RWPE1 (cell line): ENCODE results near the gene EDIL3.
"Not testable (repeated sequence)": the region's sequence is repeated elsewhere in the genome, so short reads cannot be mapped to it uniquely, and the experiment has no call there.

Experiments used
- CTCF ChIA-PET: fragments of 350-600 bp; sonication (Branson Sonifier 250); formaldehyde crosslinking; extraction: SDS; loops from one replicate; lab custom pipeline; 2021; lab: Yijun Ruan, JAX
- POLR2A ChIA-PET: fragments of 400-600 bp; formaldehyde crosslinking; extraction: SDS; loops from one replicate; lab custom pipeline; 2020; ENCODE audit warnings: antibody characterized with exemption; ENCODE audit not compliant: low non-redundant PET; lab: Yijun Ruan, JAX
- DNase-seq: peaks from one replicate; pipeline ENCODE4 v3.0.0; 2012; ENCODE audit warnings: low spot score
- H3K27ac ChIP-seq: fragments of 450-650 bp; 2 replicates; pipeline ENCODE4 v1.5.1; 2017
- CTCF ChIP-seq: fragments of 450-650 bp; conservative IDR thresholded peaks from 2 replicates; pipeline ENCODE4 v1.5.1; 2017; ENCODE audit warnings: low read depth, mild to moderate bottlenecking

The EDIL3 gene

DNA sequence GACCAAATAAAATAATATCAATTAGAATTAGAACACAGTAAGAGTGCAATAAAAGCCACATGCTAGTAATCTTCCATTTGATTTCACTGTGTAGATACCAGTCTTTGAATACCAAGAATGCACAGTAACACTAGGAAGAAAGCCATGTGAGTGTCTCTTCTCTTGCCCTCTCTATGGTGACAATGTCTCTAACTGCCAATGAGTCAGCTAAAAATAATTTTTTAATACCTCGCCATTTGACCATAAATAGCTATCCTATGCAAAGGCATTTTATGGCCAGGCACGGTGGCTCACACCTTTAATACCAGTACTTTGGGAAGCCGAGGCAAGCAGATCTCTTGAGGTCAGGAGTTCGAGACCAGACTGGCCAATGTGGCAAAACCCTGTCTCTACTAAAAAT is 30.6 kb downstream of the EDIL3 start:
- ChIA-PET POLR2A (no interaction called here), CTCF (no interaction called here)
- no peak overlapping the region for H3K27ac ChIP-seq
- no peak for TF ChIP-seq CTCF
- no peak for DNase-seq

- ChIA-PET POLR2A (no interaction called here), CTCF (no interaction called here)
- H3K27ac ChIP-seq: no peak overlapping the region
Observed at GRCh38 chr5:84344788-84345187, 39.9 kb downstream of the EDIL3 start.

DNA sequence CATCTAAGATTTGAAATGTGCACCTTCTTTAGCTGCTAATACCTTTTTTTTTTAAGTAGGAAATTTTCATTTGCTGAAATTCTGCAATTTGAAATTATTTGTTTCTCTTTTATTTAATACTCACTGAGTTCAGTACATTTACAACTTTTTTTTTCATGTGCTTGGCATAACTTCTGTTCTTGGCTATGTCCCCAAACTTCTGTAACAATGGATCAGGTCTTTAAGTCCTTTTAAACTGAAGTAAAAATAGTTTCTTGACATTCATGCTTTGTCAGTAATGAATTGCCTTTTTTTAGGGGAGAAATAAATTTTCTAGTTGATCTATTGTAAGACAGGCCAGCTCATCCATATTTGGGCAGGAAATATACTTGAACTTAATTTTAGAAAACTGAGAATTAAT is 41.5 kb downstream of the EDIL3 start:
- CTCF ChIA-PET: no interaction called here
- POLR2A ChIA-PET: no interaction called here
- no peak overlapping the region for H3K27ac ChIP-seq
- TF ChIP-seq CTCF: no peak
- DNase-seq: no peak

More at GRCh38 chr5:84344788-84345187, 39.9 kb downstream of the EDIL3 start:
- TF ChIP-seq CTCF: no peak
- DNase-seq: no peak

GRCh38 chr5:84332106-84332505 is 52.6 kb downstream of the EDIL3 start:
- no peak for TF ChIP-seq CTCF
- CTCF ChIA-PET: interaction anchor here (0.7 kb wide), 1 partner anchor 613 kb away, joined by 3 read pairs; no protein-coding TSS in a partner anchor
- POLR2A ChIA-PET: no interaction called here
- DNase-seq: no peak
- H3K27ac ChIP-seq: no peak overlapping the region

DNA sequence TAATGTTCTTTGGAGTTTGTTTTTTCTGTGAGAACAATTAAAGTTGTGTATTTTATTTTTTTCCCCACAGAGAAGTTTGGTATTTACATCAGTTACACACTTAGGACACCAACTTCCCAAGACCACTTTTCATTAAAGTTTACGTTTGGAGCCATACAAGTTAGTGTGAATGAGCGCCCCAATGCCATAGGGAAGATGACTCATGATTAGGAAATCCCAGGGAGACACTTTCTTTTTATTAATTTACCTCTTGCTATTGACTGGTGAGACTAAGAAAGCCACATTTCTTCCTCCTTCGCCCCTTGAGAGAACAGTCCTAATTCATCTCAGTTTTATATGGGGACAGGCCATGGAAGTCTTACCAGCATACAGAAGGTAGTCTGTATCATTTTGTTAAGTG is 57.1 kb downstream of the EDIL3 start:
- H3K27ac ChIP-seq: no peak overlapping the region
- CTCF ChIA-PET: no interaction called here
- DNase-seq: peak; percentile 18
- no peak for TF ChIP-seq CTCF
- POLR2A ChIA-PET: no interaction called here

DNA sequence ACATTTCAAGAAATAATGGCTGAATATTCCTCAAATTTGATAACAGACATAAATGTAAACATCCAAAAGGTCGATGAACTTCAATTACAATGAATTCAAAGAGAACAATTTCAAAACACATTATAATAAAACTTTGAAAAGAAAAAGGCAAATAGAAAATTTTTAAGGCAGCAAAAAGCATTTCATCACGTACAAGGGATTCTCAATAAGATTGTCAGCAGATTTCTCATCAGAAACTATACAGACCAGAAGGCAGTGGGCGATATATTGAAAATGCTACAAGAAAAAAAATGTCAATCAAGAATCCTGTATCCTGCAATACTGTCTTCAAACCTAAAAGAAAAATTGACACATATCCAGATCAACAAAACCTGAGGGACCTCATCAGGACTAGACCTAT is 62.0 kb downstream of the EDIL3 start:
- H3K27ac ChIP-seq: no peak overlapping the region
- ChIA-PET CTCF (no interaction called here), POLR2A (no interaction called here)
- DNase-seq: no peak
- TF ChIP-seq CTCF: no peak

DNA sequence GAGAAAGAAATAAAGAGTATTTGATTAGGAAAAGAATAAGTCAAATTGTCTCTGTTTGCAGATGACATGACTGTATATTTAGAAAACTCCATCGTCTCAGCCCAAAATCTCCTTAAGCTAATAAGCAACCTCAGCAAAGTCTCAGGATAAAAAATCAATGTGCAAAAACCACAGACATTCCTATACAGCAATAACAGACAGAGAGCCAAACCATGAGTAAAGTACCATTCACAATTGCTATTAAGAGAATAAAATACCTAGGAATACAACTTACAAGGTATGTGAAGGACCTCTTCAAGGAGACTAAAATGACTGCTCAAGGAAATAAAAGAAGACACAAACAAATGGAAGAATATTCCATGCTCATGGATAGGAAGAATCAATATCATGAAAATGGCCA is 66.9 kb downstream of the EDIL3 start:
- POLR2A ChIA-PET, DNase-seq, H3K27ac ChIP-seq, CTCF ChIA-PET: not testable (repeated sequence)

- H3K27ac ChIP-seq, DNase-seq, POLR2A ChIA-PET, CTCF ChIA-PET: not testable (repeated sequence)
Observed at GRCh38 chr5:84312280-84312679, 72.4 kb downstream of the EDIL3 start.

DNA sequence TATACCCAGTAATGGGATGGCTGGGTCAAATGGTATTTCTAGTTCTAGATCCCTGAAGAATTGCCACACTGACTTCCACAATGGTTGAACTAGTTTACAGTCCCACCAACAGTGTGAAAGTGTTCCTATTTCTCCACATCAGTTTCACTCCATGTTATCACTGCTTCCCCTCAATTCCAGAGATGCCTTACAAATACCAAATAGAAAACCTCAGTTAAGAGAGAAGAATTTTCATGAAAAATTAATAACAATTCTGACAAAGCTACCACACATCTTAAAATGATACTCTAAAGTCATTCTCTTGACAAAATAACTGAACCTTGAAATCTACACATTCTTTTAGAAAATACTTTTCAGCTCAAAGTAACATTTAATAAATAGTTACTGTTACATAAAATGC is 74.8 kb downstream of the EDIL3 start:
- DNase-seq, H3K27ac ChIP-seq, CTCF ChIA-PET, POLR2A ChIA-PET: not testable (repeated sequence)
